Superior temporal gyrus (tissue), 1 donor: Measurements from ENCODE around the gene CAMKK2.
"Not testable (repeated sequence)": the region's sequence is repeated elsewhere in the genome, so short reads cannot be mapped to it uniquely, and the experiment has no call there.

Experiments used
- DNase-seq: peaks from one replicate; pipeline ENCODE4 v3.0.0-alpha.2; 2016; ENCODE audit errors: extremely low spot score

The CAMKK2 gene

DNA sequence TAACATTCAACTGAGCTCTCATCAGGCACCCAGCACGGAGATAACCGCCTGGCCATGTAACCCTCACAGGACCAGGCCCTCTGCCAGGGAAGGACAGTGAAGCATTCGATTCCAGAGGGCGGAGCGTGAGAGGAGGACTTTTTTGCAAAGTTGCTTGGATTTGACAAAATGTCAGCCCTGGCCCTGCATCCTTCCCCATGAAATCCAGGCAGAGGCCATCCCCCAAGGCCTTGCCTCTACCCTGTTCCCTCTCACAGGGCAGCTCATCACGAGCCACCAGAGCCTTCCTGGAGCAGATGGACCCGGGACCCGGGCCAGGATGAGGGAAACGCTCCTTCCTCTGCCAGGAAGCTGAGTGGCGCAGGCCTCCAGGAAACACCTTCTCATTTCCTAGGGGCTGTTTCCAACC is 17.0 kb downstream of the CAMKK2 start:
- peak; percentile 61 for DNase-seq

DNA sequence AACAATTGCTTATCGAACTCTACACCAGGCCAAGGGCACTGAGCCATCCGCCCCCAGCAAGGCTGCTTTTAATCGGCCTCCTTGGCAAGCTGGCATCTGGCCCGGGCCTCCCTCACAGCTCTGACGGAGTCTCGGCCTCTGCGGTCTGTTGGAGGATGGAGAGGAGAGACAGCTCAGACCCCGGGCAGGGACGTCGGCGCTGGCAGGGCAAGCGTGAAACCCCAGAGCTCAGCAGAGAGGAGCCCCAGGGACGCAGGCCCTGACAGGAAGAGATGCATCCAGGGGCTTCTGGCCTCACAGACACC is 17.5 kb downstream of the CAMKK2 start:
- DNase-seq, result peak; percentile 10

DNA sequence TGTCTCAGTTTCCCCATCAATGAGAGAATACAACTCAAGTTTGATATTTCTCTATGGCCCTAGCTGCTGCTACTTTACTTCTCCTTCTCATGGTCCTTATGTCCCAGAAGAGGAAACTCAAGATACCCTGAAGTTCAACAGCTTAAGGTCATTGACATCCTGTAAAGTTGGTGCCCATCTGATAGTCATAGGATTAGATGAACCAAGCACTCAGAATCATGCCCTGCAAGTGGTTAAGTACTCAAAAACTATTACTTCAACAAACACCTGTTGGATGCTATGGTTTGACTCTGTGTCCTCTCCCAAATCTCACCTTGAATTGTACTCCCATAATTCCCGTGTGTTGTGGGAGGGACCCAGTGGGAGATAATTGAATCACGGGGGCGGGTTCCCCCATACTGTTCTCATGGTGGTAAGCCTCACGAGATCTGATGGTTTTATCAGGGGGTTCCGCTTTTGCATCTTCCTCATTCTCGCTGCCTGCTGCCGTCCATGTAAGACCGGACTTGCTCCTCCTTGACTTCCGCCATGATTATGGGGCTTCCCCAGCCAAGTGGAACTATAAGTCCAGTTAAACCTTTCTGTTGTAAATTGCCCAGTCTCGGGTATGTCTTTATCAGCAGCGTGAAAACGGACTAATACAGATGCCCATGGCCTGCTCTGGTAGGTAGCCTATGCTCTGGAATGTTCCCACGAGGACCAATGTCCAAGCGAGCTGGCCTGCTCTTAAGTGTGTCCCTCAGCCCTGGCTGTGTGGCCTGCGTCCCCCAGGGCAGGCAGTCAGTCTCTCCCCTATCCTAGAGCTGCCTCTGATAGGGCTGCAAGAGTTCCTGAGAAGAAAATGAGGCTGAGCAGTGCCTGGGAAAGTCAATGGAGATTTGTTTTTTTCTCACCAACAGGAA is 18.1 kb downstream of the CAMKK2 start:
- no peak for DNase-seq

DNA sequence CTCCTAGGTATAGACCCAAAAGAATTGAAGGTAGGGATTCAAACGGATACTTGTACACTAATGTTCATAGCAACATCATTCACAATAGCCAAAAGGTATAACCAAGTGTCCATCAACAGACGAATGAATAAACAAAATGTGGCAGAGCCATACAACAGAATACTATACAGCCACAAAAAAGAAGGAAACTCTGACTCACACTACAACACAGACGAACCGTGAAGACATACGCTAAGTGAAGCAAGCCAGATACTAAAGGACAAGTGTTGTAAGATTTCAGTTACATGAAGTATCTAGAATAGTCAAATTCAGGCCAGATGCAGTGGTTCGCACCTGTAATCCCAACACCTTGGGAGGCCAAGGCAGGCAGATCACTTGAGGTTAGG is 19.1 kb downstream of the CAMKK2 start:
- no peak for DNase-seq

DNA sequence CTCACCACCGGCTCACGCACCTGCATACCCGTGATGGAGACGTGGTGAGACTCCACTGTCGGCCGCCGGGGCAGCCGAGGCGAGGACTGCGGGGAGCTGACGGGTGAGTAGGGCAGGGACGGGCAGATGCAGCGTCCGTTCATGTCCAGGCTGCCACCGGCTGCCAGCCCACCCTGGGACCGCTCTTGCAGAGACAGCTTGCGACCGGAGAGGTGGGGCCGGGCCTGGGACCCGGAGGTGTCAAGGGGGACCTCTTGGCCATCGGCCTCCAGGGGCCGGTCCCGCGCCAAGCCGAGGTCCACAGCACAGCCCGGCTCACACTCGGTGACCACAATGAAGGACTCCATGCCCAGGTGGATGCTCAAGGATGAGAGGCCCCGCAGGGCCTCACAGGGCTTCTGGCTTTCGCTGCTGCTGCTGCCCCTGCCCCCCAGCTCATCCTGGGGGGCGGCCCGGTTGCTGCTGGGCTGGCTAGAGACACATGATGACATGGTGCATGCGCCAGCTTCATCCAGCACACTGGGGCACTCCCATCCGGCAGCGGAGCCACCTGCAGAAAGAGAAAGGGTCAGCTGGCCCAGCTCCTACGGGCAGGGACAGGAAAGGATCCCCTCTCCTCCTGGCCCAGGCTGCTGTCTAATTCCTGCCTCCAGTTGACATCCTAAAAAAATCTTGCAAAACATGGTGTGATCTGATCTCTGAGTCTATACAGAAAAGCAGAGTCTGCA is 22.3 kb downstream of the CAMKK2 start:
- no peak for DNase-seq

DNA sequence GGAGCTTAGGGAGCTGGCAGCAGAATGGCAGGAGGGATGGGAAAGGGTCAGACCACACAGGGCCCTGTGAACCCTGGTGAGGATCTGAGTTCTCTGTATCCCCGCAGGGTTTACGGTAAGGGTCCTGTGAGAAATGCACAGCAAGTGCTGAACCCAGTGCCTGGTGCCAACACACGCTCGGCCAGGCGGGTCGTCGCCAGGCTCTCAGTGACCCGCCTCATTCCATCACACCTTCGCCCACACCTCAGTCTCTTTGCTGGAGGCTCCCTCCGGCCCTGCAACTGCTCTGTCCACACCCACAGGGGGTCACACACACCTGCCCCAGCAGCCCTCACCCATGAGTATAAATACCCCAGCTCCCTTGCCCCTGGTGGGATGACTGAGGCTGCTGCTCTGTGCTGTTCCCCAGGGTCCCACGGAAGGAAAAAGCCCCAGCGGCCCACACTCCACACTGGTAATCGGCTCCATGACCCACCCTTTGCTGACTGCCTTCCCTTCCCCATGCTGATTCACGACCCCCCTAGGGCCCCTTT is 23.1 kb downstream of the CAMKK2 start:
- DNase-seq, result no peak

DNA sequence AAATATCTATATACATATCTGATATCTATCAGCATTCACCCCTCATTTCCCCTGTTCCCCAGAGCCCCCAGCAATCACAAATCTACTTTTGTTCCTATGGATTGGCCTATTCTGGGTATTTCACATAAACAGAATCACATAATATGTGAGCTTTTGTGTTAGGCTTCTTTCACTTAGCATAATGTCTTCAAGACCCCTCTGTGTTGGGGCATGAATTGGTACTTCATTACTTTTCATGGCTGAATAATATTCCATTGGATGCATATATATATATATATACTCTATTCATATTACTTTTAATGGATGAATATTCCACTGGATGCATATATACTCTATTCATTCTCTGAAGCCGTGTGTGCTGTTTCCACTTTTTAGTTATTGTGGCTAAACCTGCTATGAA is 28.7 kb downstream of the CAMKK2 start:
- DNase-seq, result no peak

DNA sequence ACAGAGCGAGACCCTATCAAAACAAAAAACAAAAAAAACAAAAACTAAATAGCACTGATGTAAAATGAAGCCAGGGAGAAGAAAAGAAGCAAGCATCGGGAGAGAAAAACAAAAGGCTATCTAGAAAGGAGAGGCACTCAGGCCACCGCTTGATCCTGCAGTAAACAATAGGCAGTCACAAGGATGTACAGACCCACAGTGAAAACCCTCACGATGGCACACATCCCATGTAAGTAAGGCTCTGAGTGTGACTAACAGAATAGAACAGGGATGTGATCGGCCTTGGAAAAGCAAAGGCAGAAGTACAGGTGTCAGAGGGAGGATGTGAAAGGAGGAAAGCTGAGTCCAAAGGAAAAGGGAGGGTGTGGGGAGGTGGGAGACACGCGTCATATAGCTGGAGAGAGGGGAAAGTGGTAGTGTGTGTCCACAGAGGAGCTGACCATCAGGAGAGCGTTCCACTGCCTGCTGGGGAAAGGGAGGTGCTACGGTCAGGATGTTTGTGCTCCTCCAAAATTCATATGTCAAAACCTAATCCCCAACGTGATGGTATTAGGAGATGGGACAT is 31.5 kb downstream of the CAMKK2 start:
- DNase-seq, result no peak

DNA sequence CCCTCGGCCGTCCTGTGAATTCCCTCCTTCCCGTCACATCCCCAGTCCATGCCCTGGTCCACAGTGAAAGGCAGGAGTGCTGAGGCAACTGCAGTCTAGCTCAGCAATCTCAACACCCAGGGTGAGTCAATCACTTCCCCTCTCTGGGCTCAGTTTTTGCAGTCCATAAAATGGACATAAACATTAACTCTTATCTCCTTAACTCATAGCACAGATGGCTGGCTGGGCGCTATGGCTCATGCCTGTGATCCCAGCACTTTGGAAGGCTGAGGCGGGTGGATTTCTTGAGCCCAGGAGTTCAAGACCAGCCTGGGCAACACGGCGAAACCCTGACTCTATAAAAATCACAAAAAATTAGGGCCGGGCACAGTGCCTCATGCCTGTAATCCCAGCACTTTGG is 32.4 kb downstream of the CAMKK2 start:
- no peak for DNase-seq

DNA sequence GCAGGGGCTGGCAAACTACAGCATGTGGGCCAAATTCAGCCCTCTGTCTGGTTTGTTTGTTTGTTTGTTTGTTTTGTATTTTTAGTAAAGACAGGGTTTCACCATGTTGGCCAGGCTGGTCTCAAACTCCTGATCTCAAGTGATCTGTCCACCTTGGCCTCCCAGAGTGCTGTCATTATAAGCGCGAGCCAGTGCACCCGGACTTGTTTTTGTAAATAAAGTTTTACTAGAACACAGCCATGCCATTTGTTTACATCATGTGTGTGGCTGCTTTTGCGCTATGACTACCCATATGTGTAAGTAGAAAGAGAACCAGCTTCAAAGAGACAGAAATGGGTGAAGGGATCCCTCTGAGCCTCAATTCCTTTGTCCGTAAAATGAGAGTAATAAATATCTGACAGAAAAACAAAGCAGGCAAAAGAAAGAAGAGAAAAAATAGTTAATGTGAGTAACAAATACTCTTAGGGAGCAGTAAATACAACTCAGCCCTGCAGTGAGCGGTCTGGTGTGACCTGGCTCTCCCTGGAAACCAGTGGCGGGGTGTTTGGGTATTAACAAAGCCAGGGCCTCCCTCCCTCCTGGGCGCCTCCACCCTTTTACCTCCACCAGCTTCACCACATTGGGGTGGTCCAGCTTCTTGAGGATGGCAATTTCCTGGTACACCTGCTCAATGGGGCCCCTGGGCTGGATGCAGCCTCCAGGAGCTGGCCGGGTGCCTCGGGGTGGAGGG is 33.1 kb downstream of the CAMKK2 start:
- no peak for DNase-seq

DNA sequence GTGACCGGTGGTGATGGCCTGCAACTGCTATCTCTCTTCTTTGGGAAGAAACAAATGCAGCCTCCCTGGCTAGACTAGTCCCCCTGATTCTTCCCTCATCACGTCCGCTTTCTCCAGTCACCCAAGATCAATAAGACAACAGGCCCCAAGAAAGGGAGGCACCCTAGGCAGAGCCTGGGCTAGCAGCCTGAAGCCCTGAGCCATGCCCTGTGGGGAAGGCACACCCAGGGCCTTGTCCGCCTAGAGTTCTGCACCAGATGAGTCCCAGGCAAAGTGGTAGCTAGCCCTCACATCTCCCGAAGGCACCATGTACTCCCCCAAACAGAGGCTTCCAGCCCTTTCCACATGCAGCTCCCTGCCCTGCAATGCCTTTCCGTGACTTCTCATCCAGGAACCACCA is 35.1 kb downstream of the CAMKK2 start:
- no peak for DNase-seq

DNA sequence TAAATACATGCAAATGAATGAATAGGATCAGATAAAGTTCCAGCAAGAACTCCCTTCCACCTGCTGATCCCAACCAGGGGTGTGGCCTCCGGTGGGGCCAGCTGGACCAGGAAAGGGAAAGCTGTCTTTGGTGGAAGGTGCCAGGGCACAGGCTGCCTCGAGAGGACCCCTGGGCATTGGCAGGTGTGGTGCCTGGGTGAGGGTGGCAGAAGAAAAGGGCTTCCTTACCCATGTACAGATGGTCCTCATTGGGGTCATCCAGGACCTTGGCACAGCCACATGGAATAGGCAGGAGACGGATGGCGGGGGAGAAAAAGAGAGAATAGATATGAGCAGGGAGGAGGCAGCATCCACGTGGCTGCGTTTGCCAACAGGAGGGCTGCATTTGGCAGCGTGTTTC is 36.4 kb downstream of the CAMKK2 start:
- no peak for DNase-seq

DNA sequence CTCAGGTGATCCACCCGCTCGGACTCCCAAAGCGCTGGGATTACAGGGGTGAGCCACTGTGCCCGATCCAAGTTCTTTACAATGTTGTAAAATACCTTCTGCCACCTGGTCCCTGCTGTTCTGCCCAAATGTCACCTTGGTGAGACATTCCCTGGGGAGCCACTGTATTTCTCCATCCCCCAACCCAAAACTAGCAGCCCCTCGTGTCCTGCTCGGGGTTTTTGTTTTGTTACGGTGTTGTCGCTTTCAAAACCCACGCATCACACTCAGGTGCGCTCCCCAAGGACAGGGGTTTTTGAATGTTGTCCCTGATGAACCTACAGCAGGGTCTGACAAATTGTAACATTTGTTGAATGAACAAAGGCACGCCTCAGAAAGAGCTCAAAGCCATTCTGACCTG is 37.4 kb downstream of the CAMKK2 start:
- DNase-seq, result no peak

DNA sequence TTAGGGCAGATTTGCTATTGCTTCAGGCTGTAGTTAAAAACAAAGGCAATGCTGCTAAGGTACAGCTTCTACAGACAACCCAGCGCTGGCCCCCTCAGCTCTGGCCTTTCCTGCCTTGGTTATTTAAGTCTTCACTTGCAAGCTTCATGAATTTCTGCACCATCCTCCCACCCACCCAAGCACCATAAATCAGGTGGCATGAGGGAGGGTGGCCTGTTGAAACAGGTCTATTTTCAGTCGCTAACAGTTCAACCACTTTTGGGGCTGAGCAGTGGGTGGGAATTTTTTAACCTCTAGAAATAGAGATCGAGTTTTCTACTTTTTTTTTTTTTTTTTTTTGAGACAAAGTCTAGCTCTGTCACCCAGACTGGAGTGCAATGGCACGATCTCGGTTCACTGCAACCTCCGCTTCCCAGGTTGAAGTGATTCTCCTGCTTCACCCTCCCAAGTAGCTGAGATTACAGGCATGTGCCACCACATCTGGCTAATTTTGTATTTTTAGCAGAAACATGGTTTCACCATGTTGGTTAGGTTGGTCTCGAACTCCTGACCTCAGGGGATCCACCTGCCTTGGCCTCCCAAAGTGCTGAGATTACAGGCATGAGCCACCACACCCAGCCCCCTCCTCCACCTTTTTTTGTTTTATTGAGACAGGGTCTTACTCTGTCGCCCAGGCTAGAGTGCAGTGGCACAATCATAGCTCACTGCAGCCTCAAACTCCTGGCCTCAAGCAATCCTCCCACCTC is 38.6 kb downstream of the CAMKK2 start:
- not testable (repeated sequence) for DNase-seq

DNA sequence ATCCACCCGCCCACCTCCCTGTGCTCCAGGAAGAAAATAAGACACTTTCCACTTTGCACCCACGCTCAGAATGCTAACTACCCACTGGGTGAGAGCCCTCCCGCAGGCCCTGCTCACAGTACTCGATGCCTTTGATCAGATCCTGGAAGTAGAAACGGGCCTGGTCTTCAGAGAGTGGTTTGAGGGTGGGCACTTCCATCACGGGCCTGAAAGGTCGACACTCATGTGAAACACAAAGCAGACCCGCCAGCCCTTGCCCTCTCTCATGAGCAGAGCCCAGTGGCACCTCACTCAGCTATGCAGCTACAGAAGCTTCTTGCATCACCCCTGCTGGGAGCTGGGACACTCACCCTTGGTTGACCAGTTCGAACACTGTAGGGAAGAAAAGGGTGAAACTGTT is 41.1 kb downstream of the CAMKK2 start:
- no peak for DNase-seq

DNA sequence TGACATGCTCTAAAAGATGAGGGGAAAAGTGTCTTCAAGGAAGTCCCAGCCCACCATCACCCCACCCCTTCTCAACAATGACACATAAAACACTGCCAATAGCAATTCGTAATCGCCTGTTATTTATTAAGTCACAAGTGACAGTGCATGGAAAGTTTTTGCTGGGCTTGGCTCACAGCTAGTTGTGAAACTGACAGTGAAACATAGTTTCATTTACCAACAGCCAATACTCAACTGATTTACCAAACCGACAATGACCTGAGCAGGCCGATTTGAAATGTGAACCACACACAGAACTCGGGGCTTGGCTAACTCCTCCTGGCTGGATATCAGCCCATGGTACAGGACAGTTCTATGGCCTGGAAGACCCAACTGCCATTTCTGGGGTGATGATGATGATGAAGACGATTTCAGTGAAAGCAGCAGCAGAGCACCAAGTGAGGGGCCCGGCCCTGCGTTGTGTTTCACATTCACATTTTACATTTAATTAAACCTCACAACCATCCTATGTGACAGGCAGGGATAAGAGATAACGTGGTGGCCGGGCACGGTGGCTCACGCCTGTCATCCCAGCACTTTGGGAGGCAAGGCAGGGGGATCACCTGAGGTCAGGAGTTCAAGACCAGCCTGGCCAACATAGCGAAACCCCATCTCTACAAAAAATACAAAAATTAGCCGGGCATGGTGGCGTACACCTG is 42.7 kb downstream of the CAMKK2 start:
- no peak for DNase-seq

DNA sequence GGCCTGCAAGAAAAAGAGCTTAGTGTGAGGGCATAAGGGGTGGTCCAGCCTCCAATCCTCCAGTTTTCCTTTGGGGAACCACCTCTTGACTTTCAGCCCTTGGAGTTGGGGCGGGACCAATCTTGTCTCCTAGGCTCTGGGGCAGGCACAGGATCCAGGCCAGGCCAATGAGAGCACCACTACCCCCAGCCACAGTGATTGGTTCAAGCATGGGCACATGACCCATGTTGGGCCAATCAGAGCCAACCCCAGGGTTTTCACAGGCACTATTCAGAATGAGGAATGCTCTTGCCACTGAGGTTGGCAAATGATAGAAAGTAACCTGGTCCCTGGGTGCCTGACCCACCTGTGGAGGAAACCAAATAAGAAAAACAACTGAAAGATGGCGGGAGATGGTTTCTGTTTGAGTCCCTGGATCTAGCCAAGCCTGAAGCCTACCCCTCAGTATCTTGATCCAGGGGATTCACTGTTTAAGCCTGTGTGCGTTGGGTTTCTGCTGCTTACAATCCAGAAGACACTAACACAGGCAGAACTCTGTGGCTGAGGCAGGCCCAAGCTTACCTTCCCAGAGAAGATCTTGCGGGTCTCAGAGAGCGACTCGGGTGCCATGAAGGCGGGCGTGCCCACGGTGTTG is 43.7 kb downstream of the CAMKK2 start:
- DNase-seq, result no peak

DNA sequence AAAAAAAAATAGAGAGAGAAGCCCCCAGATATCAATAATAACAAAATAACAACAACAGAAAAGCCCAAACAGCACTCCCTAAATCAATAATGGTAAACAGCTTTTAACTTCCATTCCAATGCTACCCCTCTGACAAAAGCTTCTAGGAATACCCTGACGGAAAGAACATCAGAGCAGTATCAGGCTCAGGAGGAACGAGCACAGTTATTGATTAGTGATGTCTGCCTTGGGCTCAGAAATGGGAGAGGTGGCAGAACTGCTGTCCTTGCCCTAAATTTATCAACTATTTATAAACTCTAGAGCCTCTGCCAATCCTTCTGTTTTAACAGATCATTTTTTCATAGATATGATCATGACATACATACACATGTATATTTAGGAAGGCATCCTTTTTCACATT is 44.7 kb downstream of the CAMKK2 start:
- DNase-seq, result no peak

DNA sequence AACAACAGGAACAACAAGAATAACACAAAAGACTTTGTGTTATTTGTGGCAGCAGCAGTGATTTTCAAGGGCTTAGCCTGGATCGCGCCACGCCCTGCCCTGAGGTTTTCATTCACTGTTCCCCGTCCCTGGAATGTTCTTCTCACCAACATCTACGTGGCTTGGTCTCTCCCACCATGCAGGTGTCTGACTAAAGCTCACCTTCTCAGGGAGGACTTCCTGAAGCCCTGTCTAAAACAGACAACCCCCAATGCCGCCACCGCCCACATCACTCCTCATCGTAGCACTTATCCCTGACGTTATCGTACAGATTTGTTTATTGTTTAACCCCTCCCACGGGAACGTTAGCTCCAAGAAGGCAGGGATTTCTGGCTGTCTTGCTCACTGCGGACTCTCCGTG is 46.1 kb downstream of the CAMKK2 start:
- DNase-seq, result no peak

DNA sequence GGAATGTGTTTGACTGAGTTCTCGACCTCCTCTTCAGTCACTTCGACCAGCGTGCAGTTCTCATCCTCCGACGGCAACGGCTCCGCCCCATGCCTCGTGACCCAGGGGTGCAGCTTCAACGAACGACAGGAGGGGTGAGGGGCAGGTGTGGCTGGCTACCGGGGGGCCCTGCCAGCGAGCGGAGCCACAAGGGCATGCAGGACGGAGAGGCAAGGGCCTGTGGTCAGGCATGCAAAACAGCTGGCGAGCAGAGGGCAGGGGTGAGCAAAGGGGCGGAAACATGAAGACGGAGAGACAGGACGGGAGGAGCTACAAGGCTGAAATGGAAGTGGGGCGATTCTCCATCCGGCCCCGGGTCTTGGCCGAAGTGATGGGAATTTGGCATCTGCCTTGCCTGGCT is 47.9 kb downstream of the CAMKK2 start:
- no peak for DNase-seq
